Skeletal muscle satellite cell (primary cell): Measurements from ENCODE around the gene VPS18.

Experiments used
- H3K27me3 ChIP-seq: 2 replicates; pipeline ENCODE4 v1.7.0; 2013; ENCODE audit warnings: low read length; ENCODE audit not compliant: control insufficient read depth, insufficient read depth
- H3K36me3 ChIP-seq: 2 replicates; pipeline ENCODE4 v1.7.0; 2013; ENCODE audit warnings: mild to moderate bottlenecking, control low read depth, low read length; ENCODE audit not compliant: insufficient read depth
- H3K4me1 ChIP-seq: 2 replicates; pipeline ENCODE4 v1.7.0; 2013; ENCODE audit warnings: low read length; ENCODE audit not compliant: control insufficient read depth, insufficient read depth
- H3K4me2 ChIP-seq: 2 replicates; pipeline ENCODE4 v1.7.0; 2013; ENCODE audit warnings: mild to moderate bottlenecking, low read length
- H3K4me3 ChIP-seq: 2 replicates; pipeline ENCODE4 v1.7.0; 2013; ENCODE audit warnings: low read length
- H3K9ac ChIP-seq: 2 replicates; pipeline ENCODE4 v1.7.0; 2013; ENCODE audit warnings: mild to moderate bottlenecking, low read depth, low read length, moderate library complexity
- H3K9me3 ChIP-seq: replicated peaks from 2 replicates; pipeline ENCODE4 v1.7.0; 2013; ENCODE audit warnings: mild to moderate bottlenecking, control low read depth, low read length

VPS18 gene

DNA sequence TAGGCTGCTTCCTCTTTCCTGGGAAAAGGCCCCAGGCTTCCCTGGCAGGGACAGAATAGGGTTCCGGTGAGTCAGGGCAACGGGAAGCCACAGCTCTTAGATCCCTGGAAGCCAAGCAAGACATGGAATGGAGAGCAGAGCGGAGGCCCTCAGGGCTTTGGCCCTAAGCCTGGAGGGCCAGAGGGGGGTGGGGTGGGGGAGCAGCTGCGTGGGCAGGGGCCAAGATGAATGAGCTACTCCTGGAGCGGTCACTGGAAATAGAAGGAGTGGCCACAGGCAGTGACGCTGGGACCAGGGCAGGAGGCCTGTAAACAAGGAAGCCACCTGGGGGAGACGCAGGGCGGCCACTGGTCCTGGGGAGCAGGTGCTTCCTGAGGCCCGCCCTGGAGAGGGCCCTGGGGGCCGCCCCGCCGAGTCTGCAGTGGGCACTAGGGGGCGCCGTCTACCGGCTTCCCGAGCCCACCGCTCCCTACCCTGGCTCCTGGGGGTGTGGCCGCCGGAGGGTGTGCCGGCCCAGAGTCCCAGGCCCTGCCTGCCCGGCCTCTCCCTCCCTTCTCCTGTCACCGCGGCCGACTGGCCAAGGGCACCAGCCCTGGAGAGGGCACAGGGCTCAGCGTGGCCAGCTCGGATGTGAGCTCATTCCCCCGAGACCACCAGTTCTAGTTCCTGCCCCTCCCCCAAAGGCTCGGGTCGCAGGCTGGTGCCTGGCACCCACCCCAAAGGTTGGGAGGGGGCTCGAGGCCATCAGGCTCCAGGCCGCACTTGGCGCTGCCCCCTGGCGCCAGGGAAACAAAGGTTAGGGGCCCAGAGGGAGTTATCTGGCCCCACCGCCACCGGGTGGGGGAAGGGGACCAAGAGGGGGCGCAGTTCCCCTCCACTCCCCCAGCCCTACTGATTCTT, 12.1 kb downstream of the VPS18 start:
- H3K36me3 ChIP-seq: peaks cover 24% of the 10 kb centered on the region
- H3K4me1 ChIP-seq: peaks cover 35% of the 10 kb centered on the region
- peak overlapping the region; percentile 63 for H3K4me3 ChIP-seq
- peak overlapping the region; percentile 68 for H3K9ac ChIP-seq
- no peaks in the 10 kb centered on the region for H3K27me3 ChIP-seq
- H3K9me3 ChIP-seq: no peaks in the 10 kb centered on the region
- H3K4me2 ChIP-seq: peak overlapping the region; percentile 85

DNA sequence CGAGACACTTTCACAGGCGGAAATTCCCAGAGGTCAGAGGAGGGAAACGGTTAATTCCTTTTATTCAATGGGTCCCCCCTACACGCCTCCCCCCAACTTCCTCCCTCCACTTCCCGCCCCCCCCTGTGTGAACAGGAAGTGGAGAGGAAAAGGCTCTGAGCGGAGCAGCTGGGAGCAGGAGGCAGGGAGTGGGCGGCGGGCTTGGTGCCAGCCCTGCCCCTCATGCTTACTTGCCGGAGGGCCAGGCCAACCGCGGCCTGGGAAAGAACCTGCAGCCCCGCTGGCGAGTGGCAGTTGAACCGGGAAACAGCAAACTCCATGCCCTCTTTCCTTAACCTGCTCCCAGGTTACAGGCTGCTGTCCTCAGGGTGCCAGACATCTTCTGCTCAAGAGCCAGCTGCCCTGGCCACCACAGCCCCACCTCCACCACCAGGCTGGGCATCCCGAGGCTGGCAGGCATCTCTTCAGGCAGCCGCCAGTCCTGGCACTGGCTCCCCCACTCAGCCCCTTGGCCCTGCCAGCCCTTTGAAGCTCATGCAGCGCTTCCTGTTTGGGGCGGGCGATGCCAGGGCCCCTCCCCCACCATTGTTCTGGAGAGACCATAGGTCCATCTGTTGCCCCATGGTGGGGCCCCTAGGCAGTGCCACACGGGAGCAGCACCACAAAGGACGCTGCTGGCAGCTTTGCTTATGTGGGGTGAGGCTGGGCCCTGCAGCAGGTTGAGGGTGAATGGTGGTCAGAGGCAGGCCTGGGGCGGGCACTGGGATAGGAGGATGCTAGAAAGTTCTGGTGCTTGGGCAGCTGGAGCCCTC, 12.9 kb downstream of the VPS18 start:
- Histone ChIP-seq H3K36me3 (peaks cover 22% of the 10 kb centered on the region), H3K9me3 (no peaks in the 10 kb centered on the region), H3K27me3 (no peaks in the 10 kb centered on the region), H3K4me3 (peak overlapping the region; percentile 63), H3K9ac (peak overlapping the region; percentile 68), H3K4me2 (peak overlapping the region; percentile 85), H3K4me1 (peaks cover 35% of the 10 kb centered on the region)

DNA sequence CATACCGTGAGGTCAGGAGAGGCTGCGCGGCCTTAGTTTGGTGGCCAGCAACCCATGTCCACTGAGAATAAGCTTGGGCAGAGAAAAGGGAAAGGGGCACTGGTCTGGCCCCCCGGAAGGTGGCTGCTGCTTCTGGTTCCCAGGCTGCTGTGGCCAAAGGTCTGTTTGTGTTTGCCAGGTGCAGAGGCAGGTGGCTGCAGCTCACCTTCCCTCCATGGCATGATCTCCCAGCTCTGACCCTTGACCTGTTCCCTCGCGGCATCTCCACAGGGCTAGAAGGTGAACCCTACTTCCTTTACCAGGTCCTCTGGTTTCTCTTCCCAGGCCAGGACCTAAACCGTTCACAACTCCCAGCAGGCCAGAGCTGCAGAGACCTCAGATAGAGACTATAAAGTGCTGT, 13.8 kb downstream of the VPS18 start:
- Histone ChIP-seq H3K9me3 (no peaks in the 10 kb centered on the region), H3K36me3 (peaks cover 14% of the 10 kb centered on the region), H3K4me2 (no peak overlapping the region), H3K9ac (no peak overlapping the region), H3K27me3 (no peaks in the 10 kb centered on the region), H3K4me3 (no peak overlapping the region), H3K4me1 (peaks cover 35% of the 10 kb centered on the region)

DNA sequence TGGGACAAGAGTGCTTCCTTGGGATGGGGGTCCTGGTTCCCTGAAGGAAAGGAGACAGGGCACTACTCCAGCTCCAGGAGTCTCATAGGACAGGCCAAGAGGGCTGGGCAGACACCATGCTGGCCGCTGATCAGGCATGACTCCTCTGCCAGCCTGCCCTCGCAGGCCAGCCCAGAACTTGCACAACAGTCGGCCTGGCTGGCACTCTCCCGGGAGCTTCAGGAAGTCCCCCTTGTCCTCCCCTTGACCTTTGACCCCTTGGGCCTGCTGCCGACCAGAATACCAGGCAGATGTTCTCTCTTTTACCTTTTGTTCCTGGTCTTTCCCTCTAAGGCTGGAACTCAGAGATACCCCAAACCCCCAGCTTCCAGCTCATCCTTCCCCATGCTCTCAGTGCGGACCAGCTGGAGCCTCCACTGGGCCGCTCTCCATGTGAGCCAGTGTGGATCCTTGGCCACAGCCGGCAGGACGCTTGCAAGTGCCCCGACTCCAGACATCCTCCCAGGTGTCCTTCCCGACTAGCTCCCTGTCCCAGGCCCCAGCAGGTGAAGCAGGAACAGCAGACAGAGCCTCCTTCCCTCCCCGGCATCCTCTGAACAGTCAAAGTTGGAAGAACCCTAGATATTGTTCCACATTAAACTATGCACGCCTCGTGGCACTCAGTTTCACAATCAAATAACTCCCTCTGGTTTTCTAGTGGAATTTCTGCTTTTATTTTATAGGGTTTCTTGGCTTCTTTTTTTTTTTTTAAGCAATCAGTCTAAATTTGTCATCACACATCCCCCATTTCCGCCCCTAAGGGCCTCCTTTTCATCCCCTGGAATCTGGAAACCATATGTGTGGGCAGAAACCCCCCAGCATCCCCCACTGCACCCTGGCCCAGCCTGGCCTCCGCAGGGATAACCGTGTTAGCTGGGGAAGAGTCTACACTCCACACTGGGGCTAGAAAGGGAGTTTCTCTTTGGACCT, 15.7 kb downstream of the VPS18 start:
- H3K4me2 ChIP-seq: no peak overlapping the region
- H3K9ac ChIP-seq: no peak overlapping the region
- H3K4me3 ChIP-seq: no peak overlapping the region
- H3K36me3 ChIP-seq: peaks cover under 1% of the 10 kb centered on the region
- no peaks in the 10 kb centered on the region for H3K27me3 ChIP-seq
- H3K4me1 ChIP-seq: peaks cover 35% of the 10 kb centered on the region
- no peaks in the 10 kb centered on the region for H3K9me3 ChIP-seq

DNA sequence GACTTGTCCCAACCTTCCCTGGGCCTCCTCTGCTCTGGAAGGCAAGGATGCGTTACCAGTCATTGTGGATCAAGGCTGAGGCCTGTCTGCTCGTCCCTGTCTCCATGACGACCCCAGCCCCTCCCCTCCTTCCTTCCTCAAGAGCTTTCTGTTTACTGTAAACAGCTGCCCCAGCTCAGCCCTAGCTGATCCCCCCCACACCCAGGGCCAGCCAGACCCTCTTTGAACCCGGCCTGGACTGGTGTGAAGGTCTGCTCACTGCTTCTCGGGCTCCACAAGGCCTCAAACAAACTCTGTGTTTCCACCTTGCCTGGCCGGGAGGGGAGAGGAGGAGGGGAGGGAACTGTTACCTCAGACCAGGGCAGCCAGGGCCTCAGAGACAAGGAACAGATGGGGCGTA, 16.9 kb downstream of the VPS18 start:
- no peaks in the 10 kb centered on the region for H3K36me3 ChIP-seq
- no peak overlapping the region for H3K9ac ChIP-seq
- H3K4me1 ChIP-seq: peaks cover 29% of the 10 kb centered on the region
- no peaks in the 10 kb centered on the region for H3K9me3 ChIP-seq
- no peak overlapping the region for H3K4me2 ChIP-seq
- no peaks in the 10 kb centered on the region for H3K27me3 ChIP-seq
- H3K4me3 ChIP-seq: no peak overlapping the region

DNA sequence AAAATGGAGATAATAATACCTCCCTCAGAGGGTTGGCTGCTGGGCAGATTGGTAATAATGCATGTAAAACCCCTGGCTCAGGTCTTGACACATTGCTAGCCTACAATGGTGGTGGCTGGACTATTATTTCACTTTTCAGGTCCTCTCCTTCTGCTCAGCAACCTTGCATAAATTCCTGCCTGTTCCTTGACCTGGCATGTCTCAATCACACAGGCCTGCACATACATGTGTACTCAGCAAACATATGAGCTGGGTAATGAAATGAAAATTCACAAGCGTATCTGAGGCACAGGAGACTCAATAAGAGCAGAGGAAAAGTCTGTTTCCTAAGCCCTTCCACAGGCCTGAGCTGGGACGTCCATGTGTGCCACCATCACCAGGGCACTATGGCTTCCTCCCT, 17.4 kb downstream of the VPS18 start:
- Histone ChIP-seq H3K36me3 (no peaks in the 10 kb centered on the region), H3K4me1 (peaks cover 23% of the 10 kb centered on the region), H3K4me2 (no peak overlapping the region), H3K9ac (no peak overlapping the region), H3K27me3 (peaks cover 4% of the 10 kb centered on the region), H3K4me3 (no peak overlapping the region), H3K9me3 (no peaks in the 10 kb centered on the region)

DNA sequence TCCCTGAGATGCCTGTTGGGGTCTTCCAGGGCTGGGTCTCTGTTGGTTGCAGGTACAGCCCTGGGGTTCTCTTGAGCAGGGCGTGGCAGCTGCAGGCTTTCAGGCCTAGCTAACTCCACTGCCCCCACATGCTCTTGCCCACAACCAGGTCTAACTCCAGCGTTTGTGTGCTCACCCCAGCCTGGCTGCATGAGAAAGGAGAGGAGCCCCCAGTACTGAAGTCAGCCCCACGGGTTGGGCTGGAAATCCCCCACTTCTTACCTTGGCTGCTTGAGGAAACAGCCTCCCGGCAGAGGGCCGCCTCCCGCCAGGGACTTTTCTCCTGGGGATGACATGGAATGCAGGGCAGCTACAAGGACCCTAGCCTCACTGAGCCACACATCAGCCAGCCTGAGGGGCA, 18.2 kb downstream of the VPS18 start:
- Histone ChIP-seq H3K4me3 (no peak overlapping the region), H3K27me3 (peaks cover 5% of the 10 kb centered on the region), H3K9ac (no peak overlapping the region), H3K4me1 (peaks cover 16% of the 10 kb centered on the region), H3K4me2 (no peak overlapping the region), H3K36me3 (no peaks in the 10 kb centered on the region), H3K9me3 (no peaks in the 10 kb centered on the region)

DNA sequence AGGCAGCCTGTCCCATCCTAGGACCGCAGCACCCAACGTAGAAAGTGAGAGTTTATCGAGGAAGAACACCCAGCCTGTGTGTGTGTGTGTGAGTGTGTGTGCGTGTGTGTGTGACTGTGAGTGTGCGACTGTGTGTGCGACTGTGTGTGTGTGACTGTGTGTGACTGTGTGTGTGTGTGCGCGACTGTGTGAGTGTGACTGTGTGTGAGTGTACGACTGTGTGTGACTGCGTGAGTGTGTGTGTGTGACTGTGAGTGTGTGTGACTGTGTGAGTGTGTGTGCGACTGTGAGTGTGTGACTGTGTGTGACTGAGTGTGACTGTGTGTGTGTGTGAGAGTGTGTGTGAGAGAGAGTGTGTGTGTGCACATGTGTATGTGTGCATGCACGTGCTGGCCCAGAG, 19.8 kb downstream of the VPS18 start:
- Histone ChIP-seq H3K36me3 (no peaks in the 10 kb centered on the region), H3K27me3 (peaks cover 5% of the 10 kb centered on the region), H3K4me1 (peaks cover 13% of the 10 kb centered on the region), H3K9ac (no peak overlapping the region), H3K4me2 (no peak overlapping the region), H3K9me3 (no peaks in the 10 kb centered on the region), H3K4me3 (no peak overlapping the region)

DNA sequence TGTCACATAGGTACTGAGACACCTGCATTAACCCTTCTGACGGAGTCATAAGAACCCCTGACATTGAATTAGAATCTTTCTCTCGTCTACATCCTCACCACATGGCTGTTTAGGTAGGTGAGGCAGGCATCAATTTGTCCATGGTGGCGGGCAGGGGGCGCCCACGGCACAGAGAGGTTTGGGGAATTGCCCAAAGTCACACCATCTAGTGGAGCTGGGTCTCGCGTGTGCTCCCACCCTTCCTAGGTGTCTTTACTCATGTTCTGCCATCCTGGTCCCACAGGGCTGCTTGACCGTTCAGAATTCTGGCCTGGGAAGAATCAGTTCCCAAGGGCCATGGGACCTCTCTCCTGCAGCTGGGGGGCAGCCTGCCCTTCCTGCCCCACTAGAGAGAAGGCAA, 20.2 kb downstream of the VPS18 start:
- H3K4me2 ChIP-seq: no peak overlapping the region
- no peaks in the 10 kb centered on the region for H3K9me3 ChIP-seq
- peaks cover 11% of the 10 kb centered on the region for H3K4me1 ChIP-seq
- H3K27me3 ChIP-seq: peaks cover 5% of the 10 kb centered on the region
- H3K9ac ChIP-seq: no peak overlapping the region
- no peak overlapping the region for H3K4me3 ChIP-seq
- no peaks in the 10 kb centered on the region for H3K36me3 ChIP-seq

DNA sequence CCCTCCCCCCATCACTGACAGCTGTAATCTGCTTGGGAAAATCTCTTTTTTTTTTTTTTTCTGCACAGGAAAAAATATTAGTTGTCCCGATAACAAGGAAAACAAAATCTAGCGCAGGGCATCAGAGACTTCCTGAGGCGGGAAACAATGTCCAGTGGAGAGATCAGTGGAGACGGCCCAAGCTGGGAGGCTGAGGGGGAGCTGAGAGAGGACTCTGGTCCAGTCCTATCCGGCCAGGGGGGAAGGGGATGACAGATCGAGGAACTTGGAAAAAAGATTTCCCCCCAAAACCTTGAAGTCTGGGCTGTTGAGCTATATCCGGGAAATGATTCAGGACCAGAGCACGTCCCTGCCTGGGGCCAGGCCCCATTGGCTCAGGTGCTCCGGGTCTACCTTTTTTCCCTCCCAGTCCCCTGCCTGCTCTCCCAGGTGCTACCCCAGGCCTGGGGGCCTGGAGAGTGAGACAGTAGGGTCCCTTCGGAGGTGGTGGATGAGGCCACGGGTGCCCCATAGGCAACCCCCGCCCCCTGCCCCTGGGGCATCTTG, 20.9 kb downstream of the VPS18 start:
- Histone ChIP-seq H3K36me3 (no peaks in the 10 kb centered on the region), H3K4me1 (peaks cover 4% of the 10 kb centered on the region), H3K4me2 (no peak overlapping the region), H3K9me3 (no peaks in the 10 kb centered on the region), H3K27me3 (peaks cover 5% of the 10 kb centered on the region), H3K9ac (no peak overlapping the region), H3K4me3 (no peak overlapping the region)

DNA sequence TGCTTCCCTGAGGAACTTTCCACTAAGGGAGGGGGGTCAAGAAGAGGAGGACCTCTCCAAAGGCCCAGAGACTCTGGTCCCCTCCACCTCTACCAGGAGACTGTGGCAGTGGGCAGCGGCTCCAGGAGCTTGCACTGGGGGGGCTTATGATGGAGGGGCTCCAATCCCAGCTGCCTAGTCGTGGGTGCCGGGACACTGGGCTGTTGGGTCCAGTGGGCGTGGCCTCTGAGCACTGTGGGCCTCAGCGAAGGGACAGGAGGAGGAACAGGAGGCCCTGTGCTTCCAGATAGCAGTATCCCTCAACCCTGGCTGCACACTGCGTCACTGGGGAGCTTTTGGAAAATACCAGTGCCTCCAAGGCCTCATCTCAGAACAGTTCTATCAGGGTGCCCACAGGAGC, 21.4 kb downstream of the VPS18 start:
- Histone ChIP-seq H3K9me3 (no peaks in the 10 kb centered on the region), H3K4me1 (no peaks in the 10 kb centered on the region), H3K36me3 (no peaks in the 10 kb centered on the region), H3K27me3 (peaks cover 5% of the 10 kb centered on the region), H3K4me3 (no peak overlapping the region), H3K4me2 (no peak overlapping the region), H3K9ac (no peak overlapping the region)
